Ascending aorta (tissue), 2 donors: Measurements from ENCODE around the gene PHTF1. TPM values are rescaled to one million over a fixed set of nuclear protein-coding genes. Genes with fewer than 3 reads are reported as not detected.

Experiments
- DNase-seq, 2 donors: peaks; one replicate each; pipeline ENCODE4 v3.0.0-alpha.2; 2019; ENCODE audit warnings: low spot score in 2 of 2
- H3K27ac ChIP-seq, 2 donors: fragments of 200-600 bp; sonication (generic); one replicate each; pipeline ENCODE4 v1.5.1; 2016 to 2017; ENCODE audit warnings: mild to moderate bottlenecking in 1 of 2
- H3K27me3 ChIP-seq: fragments of 200-600 bp; sonication (generic); one replicate; pipeline ENCODE4 v1.5.1; 2017
- H3K36me3 ChIP-seq, 2 donors: fragments of 200-600 bp; sonication (generic); one replicate each; pipeline ENCODE4 v1.5.1; 2016
- H3K4me1 ChIP-seq, 2 donors: fragments of 200-600 bp; sonication (generic); one replicate each; pipeline ENCODE4 v1.5.1; 2016 to 2017; ENCODE audit warnings: mild to moderate bottlenecking in 1 of 2
- H3K4me3 ChIP-seq, 2 donors: fragments of 200-600 bp; sonication (generic); one replicate each; pipeline ENCODE4 v1.5.1; 2016 to 2017; ENCODE audit warnings: mild to moderate bottlenecking in 1 of 2
- H3K9me3 ChIP-seq, 2 donors: fragments of 200-600 bp; sonication (generic); one replicate each; pipeline ENCODE4 v1.5.1; 2016
- intact Hi-C: fragments of 100-400 bp; cut with DNase I; formaldehyde crosslinking; loops from one replicate; pipeline ENCODE4 v1.15.1; 2023
- total RNA-seq: library from RNA; depleted of rRNA; stranded (reverse); fragments of >200 nt; gene quantifications from one replicate; pipeline ENCODE4 v1.1.0, GENCODE V29; 2016
- TF ChIP-seq, protein P1 (sequence below), 3 experiments: fragments of 200-600 bp in 2 of 3; fragments of 450-650 bp in 1 of 3; sonication (generic) in 2 of 3; IDR thresholded peaks; one replicate each; pipeline ENCODE4 v1.5.1; 2016 to 2019; ENCODE audit warnings: antibody characterized with exemption in 3 of 3, mild to moderate bottlenecking in 1 of 3, moderate library complexity in 1 of 3

The PHTF1 gene
- total RNA-seq, 1 donor from 2014 or later, result 38.6 TPM

DNA sequence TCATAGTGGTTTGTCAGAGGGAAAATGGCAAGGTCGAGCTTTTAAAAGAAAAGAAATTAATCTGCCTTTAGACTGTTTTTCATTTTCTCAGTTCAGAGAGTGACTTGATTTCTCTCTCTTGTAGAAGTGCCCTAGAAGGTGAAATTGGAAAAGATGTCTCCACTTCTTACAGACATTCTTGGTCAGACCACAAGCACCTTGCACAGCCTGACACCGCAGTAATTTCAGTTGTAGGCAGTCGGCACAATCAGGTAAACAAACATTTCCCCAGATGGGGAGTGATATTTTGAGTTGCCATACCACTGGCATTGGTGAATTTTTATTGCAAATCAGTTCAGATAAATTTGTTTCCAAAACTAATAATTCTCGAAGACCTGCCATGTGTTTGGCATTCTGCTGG, 86.8 kb downstream of the PHTF1 start:
- no peaks in the 10 kb centered on the region for H3K27me3 ChIP-seq
- H3K4me3 ChIP-seq, result no peak overlapping the region
- H3K4me1 ChIP-seq, result no peaks in the 10 kb centered on the region
- TF ChIP-seq, protein P1, sequence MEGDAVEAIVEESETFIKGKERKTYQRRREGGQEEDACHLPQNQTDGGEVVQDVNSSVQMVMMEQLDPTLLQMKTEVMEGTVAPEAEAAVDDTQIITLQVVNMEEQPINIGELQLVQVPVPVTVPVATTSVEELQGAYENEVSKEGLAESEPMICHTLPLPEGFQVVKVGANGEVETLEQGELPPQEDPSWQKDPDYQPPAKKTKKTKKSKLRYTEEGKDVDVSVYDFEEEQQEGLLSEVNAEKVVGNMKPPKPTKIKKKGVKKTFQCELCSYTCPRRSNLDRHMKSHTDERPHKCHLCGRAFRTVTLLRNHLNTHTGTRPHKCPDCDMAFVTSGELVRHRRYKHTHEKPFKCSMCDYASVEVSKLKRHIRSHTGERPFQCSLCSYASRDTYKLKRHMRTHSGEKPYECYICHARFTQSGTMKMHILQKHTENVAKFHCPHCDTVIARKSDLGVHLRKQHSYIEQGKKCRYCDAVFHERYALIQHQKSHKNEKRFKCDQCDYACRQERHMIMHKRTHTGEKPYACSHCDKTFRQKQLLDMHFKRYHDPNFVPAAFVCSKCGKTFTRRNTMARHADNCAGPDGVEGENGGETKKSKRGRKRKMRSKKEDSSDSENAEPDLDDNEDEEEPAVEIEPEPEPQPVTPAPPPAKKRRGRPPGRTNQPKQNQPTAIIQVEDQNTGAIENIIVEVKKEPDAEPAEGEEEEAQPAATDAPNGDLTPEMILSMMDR (IDR thresholded peaks at IDR 0.05), result no peak
- no peaks in the 10 kb centered on the region for H3K9me3 ChIP-seq
- no peak overlapping the region for H3K27ac ChIP-seq
- no peak for DNase-seq
- intact Hi-C loops, result no loop called here
- H3K36me3 ChIP-seq, result peaks cover 5 to 24% of the 10 kb centered on the region in 2 donors

DNA sequence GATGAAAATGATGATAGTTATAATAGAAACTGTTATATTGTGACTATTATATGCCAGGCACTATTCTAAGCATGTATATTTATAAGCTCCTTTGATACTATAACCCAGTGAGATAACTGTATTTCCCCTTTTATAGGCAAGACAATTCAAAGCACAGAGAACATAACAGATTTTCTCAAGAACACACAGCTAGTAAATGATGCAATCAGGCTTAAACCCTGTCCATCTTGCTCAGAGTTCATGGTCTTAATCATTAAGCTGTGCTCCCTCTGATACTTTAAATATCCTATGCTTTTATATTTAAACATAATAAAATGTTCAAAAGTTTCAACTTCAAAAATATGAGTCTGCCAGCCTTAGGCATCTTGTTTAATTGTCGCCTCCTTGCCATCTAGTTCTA, 88.6 kb downstream of the PHTF1 start:
- TF ChIP-seq, protein P1 (IDR thresholded peaks at IDR 0.05), result no peak
- peaks cover 5 to 28% of the 10 kb centered on the region in 2 donors for H3K36me3 ChIP-seq
- H3K9me3 ChIP-seq, result no peaks in the 10 kb centered on the region
- no peak overlapping the region for H3K27ac ChIP-seq
- DNase-seq, result no peak
- H3K4me1 ChIP-seq, result no peaks in the 10 kb centered on the region
- no peaks in the 10 kb centered on the region for H3K27me3 ChIP-seq
- intact Hi-C loops, result no loop called here
- H3K4me3 ChIP-seq, result no peak overlapping the region

DNA sequence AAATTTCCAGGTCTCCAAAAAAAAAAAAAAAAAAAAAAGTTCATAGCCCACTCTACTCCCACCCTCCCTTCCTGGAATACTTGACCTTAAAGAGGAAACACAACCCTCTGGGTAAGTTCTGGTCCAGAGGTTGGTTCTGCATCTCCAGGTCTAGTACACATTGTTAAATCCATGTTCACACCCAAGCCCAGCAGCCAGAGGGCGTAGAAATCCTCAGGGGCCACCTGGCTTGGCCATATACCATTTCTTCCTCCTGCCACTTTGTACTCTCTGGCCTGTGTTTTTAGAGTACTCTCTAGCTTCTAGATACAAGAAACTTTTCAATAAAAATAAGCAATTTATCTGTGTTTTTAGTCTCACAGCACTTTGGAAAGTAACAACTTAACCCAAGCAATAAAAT, 89.3 kb downstream of the PHTF1 start:
- H3K27ac ChIP-seq, result no peak overlapping the region
- no peaks in the 10 kb centered on the region for H3K27me3 ChIP-seq
- no peak for DNase-seq
- H3K4me1 ChIP-seq, result no peaks in the 10 kb centered on the region
- TF ChIP-seq, protein P1 (IDR thresholded peaks at IDR 0.05), result no peak
- peaks cover 5 to 28% of the 10 kb centered on the region in 2 donors for H3K36me3 ChIP-seq
- H3K9me3 ChIP-seq, result no peaks in the 10 kb centered on the region
- intact Hi-C loops, result no loop called here
- no peak overlapping the region for H3K4me3 ChIP-seq

DNA sequence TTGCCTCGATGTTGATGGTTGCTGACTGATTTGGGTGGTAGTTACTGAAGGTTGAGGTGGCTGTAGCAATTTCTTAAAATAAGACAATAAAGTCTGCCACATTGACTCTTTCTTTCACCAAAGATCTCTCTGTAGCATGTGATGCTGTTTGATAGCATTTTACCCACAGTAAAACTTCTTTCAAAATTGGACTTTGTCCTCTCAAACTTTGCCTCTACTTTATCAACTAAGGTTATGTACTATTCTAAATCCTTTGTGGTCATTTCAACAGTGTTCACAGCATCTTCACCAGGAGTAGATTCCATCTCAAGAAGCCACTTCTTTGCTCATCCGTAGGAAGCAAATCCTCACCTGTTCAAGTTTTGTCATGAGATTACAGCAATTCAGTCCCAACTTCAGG, 93.2 kb downstream of the PHTF1 start:
- Histone ChIP-seq H3K27ac (no peak overlapping the region), H3K4me3 (no peak overlapping the region), H3K36me3 (peaks cover 0 to 5% of the 10 kb centered on the region in 2 donors), H3K4me1 (no peaks in the 10 kb centered on the region), H3K9me3 (no peaks in the 10 kb centered on the region), H3K27me3 (no peaks in the 10 kb centered on the region)
- DNase-seq, result no peak
- TF ChIP-seq, protein P1 (IDR thresholded peaks at IDR 0.05), result no peak
- intact Hi-C loops, result no loop called here

DNA sequence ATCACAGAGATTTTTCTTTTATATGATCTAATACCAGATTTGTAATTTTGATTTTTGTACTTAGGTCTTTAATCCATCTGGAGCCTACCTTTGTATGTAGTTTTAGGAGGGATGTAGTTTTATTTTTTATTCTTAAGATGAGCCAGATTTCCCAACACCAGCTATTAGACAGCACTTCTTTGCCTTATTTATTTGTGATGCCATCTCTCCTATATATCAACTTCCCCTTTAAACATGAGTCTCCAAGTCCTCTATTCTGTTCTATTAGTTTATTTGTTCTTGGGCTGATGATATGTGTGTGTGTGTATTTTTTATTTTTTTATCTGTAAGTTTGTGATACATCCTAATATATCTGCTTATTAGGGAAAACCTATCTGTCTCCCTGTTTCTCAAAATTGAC, 94.2 kb downstream of the PHTF1 start:
- Histone ChIP-seq H3K9me3 (no peaks in the 10 kb centered on the region), H3K36me3 (peaks cover 0 to 4% of the 10 kb centered on the region in 2 donors), H3K27ac (no peak overlapping the region), H3K27me3 (no peaks in the 10 kb centered on the region), H3K4me3 (no peak overlapping the region), H3K4me1 (no peaks in the 10 kb centered on the region)
- no peak for DNase-seq
- intact Hi-C loops, result no loop called here
- TF ChIP-seq, protein P1 (IDR thresholded peaks at IDR 0.05), result no peak
